ENCODE results near the gene MR1. TPM values are rescaled to one million over a fixed set of nuclear protein-coding genes. Genes with fewer than 3 reads are reported as not detected.

MR1 gene
- total RNA-seq, 1 donor from 2014 or later: 4.8 TPM

DNA sequence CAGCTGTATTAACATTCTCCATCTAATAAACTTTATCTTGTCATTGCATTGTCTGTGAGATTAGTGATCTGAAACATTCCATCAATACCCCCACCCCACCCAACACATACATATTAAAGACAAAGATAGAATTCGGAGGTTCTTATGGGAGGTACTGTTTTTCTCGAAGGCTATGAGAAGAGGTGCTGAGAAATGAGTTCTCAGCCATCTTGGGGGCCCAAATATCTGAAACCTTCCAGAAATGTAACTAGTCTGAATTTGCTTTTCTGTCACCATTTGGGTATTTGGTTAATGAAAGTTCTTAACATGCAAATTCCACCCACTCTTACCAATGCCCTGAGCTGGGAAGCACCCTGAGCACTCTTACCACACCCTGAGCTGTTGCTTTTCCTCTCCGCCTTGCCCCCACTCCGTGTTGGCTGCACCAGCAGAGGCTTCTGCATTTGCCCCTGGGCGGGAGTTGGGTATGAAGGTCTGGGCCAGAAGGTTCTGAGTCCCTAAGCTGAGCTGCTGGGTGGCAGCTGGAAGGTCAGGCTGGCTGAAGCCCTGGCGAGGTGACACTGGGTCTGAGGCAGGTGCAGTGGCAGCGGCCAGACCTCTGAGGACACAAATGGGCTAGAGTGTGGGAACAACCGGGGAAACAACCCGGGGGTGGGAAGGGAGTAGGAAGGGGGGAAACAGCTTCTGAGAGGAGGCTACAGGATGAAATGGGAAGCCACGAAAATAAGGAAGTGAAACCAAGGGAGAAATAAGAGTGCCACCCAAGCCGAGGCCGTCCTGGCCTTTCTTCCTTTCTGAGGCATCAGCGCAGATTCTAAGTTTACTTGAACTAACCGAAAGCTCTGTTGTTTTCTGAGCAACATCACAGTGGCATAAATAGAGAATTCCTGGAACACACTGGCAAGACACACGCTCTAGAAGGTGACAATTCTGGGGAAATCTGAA lies 28.4 kb downstream of the MR1 start:
- Histone ChIP-seq H3K27ac (replicated peaks) (peak overlapping the region; percentile 48), H3K9me3 (replicated peaks) (peaks cover 6% of the 10 kb centered on the region), H3K27me3 (ENCODE audit: low read depth) (no peaks in the 10 kb centered on the region), H3K36me3 (no peaks in the 10 kb centered on the region), H3K4me3 (no peak overlapping the region), H3K4me1 (peaks cover 47% of the 10 kb centered on the region)
- TF ChIP-seq, protein P1, sequence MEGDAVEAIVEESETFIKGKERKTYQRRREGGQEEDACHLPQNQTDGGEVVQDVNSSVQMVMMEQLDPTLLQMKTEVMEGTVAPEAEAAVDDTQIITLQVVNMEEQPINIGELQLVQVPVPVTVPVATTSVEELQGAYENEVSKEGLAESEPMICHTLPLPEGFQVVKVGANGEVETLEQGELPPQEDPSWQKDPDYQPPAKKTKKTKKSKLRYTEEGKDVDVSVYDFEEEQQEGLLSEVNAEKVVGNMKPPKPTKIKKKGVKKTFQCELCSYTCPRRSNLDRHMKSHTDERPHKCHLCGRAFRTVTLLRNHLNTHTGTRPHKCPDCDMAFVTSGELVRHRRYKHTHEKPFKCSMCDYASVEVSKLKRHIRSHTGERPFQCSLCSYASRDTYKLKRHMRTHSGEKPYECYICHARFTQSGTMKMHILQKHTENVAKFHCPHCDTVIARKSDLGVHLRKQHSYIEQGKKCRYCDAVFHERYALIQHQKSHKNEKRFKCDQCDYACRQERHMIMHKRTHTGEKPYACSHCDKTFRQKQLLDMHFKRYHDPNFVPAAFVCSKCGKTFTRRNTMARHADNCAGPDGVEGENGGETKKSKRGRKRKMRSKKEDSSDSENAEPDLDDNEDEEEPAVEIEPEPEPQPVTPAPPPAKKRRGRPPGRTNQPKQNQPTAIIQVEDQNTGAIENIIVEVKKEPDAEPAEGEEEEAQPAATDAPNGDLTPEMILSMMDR (IDR thresholded peaks at IDR 0.05; ENCODE audit: borderline replicate concordance): no peak
- intact Hi-C loops (cut with micrococcal nuclease): no loop called here
- peak; percentile 26 for DNase-seq

DNA sequence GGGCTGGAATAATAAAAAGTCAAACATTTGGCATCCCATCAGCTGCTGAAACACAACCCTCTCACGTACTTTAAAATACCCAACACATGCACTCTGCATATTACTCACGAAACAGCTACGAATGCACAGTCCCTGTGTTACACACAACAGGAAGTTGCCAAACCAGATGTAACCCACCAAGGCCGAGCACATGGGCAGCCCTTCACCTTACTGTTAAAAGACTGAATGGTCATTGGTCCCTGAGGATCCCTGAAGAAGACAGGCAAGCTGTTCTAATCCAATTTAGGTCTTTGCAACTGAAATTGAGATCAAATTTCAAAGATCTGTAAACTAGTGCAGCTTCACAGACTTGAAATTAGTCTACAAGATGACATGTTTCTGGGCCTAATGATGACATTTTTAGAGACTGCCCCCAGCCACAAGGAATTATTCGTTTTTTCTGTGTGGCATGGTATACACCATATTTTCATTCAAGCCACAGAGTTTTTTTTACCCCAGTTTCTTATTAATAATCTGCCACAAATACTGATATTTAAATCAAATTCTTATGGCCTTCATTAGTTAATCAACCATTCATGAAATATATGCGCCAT lies 29.1 kb downstream of the MR1 start:
- DNase-seq: no peak
- intact Hi-C loops (cut with micrococcal nuclease): no loop called here
- H3K9me3 ChIP-seq (replicated peaks): peaks cover 6% of the 10 kb centered on the region
- peaks cover 40% of the 10 kb centered on the region for H3K4me1 ChIP-seq
- no peaks in the 10 kb centered on the region for H3K27me3 ChIP-seq (ENCODE audit: low read depth)
- H3K36me3 ChIP-seq: no peaks in the 10 kb centered on the region
- H3K4me3 ChIP-seq: no peak overlapping the region
- TF ChIP-seq, protein P1 (IDR thresholded peaks at IDR 0.05; ENCODE audit: borderline replicate concordance): no peak
- H3K27ac ChIP-seq (replicated peaks): peak overlapping the region; percentile 48

DNA sequence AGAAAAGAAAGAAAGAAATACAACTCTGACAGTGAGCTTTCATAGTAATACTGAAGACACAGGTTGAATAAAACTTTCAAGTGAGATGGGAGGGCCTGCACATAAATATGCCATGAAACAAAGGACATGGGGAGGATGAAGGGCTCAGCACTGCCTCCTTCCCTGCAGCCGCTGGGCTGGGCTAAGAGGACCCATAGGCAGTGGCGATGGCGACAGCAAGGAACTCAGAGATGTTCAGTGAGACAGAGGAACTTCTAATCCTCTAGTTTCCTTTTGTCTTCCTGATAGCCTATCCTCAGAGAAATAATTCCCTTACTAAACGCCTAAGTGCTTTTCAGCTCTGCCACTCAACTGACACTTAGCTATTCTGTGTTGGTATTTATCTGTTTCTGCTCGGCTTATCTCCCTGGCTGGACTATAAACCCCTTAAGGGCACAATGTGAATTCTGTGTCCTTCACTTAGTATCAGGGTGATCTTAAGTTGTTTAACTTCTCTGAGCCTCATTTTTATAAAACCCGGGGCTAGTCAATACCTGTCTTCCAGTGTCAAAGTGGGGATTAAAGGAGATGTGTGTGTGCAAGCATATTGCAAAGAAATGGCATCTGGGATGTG lies 30.3 kb downstream of the MR1 start:
- Histone ChIP-seq H3K4me3 (peak overlapping the region; percentile 17), H3K27ac (replicated peaks) (peak overlapping the region; percentile 50), H3K27me3 (ENCODE audit: low read depth) (no peaks in the 10 kb centered on the region), H3K9me3 (replicated peaks) (peaks cover 6% of the 10 kb centered on the region), H3K36me3 (no peaks in the 10 kb centered on the region), H3K4me1 (peaks cover 33% of the 10 kb centered on the region)
- TF ChIP-seq, protein P1 (IDR thresholded peaks at IDR 0.05; ENCODE audit: borderline replicate concordance): no peak
- intact Hi-C loops (cut with micrococcal nuclease): no loop called here
- DNase-seq: no peak

DNA sequence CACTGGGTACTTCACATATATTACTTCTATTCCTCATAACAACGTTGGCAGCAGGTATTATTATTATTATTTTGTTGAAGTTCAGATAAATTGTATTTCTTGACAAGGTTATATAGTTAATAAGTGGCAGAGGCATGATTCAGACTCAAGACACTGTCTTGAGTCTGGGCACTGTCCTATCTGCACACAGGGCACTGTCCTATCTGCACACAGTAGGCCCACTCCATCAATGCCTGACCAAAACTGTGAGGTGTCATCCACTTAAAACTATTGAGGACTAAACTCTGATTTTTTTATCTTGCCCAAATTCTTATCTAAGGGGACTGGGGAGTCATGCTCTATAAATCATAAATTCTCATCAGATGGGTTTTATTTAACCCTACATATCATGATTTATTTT lies 30.9 kb downstream of the MR1 start:
- Histone ChIP-seq H3K9me3 (replicated peaks) (peaks cover 2% of the 10 kb centered on the region), H3K36me3 (no peaks in the 10 kb centered on the region), H3K4me1 (peaks cover 33% of the 10 kb centered on the region), H3K27ac (replicated peaks) (no peak overlapping the region), H3K27me3 (ENCODE audit: low read depth) (no peaks in the 10 kb centered on the region), H3K4me3 (no peak overlapping the region)
- intact Hi-C loops (cut with micrococcal nuclease): no loop called here
- TF ChIP-seq, protein P1 (IDR thresholded peaks at IDR 0.05; ENCODE audit: borderline replicate concordance): no peak
- no peak for DNase-seq

- TF ChIP-seq, protein P1 (IDR thresholded peaks at IDR 0.05; ENCODE audit: borderline replicate concordance): no peak
- H3K9me3 ChIP-seq (replicated peaks): no peaks in the 10 kb centered on the region
- no peak overlapping the region for H3K27ac ChIP-seq (replicated peaks)
- peaks cover 3% of the 10 kb centered on the region for H3K27me3 ChIP-seq (ENCODE audit: low read depth)
- intact Hi-C loops (cut with micrococcal nuclease): no loop called here
- H3K36me3 ChIP-seq: no peaks in the 10 kb centered on the region
- peaks cover 20% of the 10 kb centered on the region for H3K4me1 ChIP-seq
- no peak for DNase-seq
- no peak overlapping the region for H3K4me3 ChIP-seq
Observed at GRCh38 chr1:181073638-181074037, 39.9 kb downstream of the MR1 start.

Measured in left ventricle myocardium inferior (tissue), 1 donor.